Measurements from ENCODE around the gene TAGLN2.
A peak's percentile ranks its signal among the peaks of the same experiment; 100 is the strongest.

Gene TAGLN2

GRCh38 chr1:159949123-159949522, 23.8 kb upstream of the TAGLN2 start:
- DNase-seq: no peak

- DNase-seq: no peak
Measured at GRCh38 chr1:159947942-159948341, 22.6 kb upstream of the TAGLN2 start.

GRCh38 chr1:159946242-159947187, 21.2 kb upstream of the TAGLN2 start:
- DNase-seq: no peak

GRCh38 chr1:159945483-159946241, 20.4 kb upstream of the TAGLN2 start, which contains the start of gene IGSF9:
TSS of gene IGSF9 (minus strand) at chr1:159945613. CDS start at chr1:159943454, 2,159 bp downstream.
- peak in 9 of 14 donors; percentile 9 to 74 (median 33) for DNase-seq

- DNase-seq: no peak
Measured at GRCh38 chr1:159944623-159945455, 19.5 kb upstream of the TAGLN2 start.

- no peak for DNase-seq
Measured at GRCh38 chr1:159943908-159944622, 18.8 kb upstream of the TAGLN2 start.

GRCh38 chr1:159943278-159943640, 18.0 kb upstream of the TAGLN2 start:
- no peak for DNase-seq

GRCh38 chr1:159942632-159943277, 17.4 kb upstream of the TAGLN2 start:
- no peak for DNase-seq

GRCh38 chr1:159941591-159942560, 16.6 kb upstream of the TAGLN2 start:
- DNase-seq: no peak

GRCh38 chr1:159941141-159941540, 15.8 kb upstream of the TAGLN2 start:
- DNase-seq: no peak

GRCh38 chr1:159940006-159940620, 14.8 kb upstream of the TAGLN2 start:
- no peak for DNase-seq

- no peak for DNase-seq
Measured at GRCh38 chr1:159939678-159940002, 14.3 kb upstream of the TAGLN2 start.

GRCh38 chr1:159938905-159939677, 13.8 kb upstream of the TAGLN2 start:
- DNase-seq: no peak

- no peak for DNase-seq
Measured at GRCh38 chr1:159938211-159938852, 13.0 kb upstream of the TAGLN2 start.

GRCh38 chr1:159937054-159937750, 11.9 kb upstream of the TAGLN2 start:
- DNase-seq: no peak

GRCh38 chr1:159936273-159936904, 11.1 kb upstream of the TAGLN2 start:
- DNase-seq: peak in 10 of 14 donors; percentile 8 to 54 (median 18)

- DNase-seq: no peak
Measured at GRCh38 chr1:159935719-159936272, 10.5 kb upstream of the TAGLN2 start.

All from C1 segment of cervical spinal cord (tissue), 14 donors.